HEK293 (cell line): ENCODE results near the gene CA10.

Experiments
- CTCF ChIA-PET: fragments of 350-600 bp; formaldehyde crosslinking; extraction: SDS; loops from one replicate; lab custom pipeline; 2021; ENCODE audit warnings: antibody characterized with exemption; lab: Yijun Ruan, JAX
- POLR2A ChIA-PET: fragments of 300-600 bp; formaldehyde crosslinking; extraction: SDS; loops from one replicate; lab custom pipeline; 2020; ENCODE audit warnings: antibody characterized with exemption, inconsistent platforms; lab: Yijun Ruan, JAX
- H3K27ac ChIP-seq: fragments of 200-500 bp; sonication (Bioruptor generic); 2 replicates; pipeline ENCODE4 v1.5.1; 2014; ENCODE audit warnings: low read depth, low read length, control low read depth, inconsistent platforms; ENCODE audit errors: extremely low read depth
- H3K36me3 ChIP-seq, 2 experiments: fragments of 200-500 bp in 1 of 2; sonication (Bioruptor generic) in 1 of 2; 1 replicate in 1 of 2; 2 replicates in 1 of 2; pipeline ENCODE4 v1.5.1; 2014 to 2017; ENCODE audit warnings: inconsistent platforms in 2 of 2, low read length in 2 of 2; ENCODE audit not compliant: control insufficient read depth in 2 of 2, insufficient read depth in 1 of 2
- H3K4me1 ChIP-seq: fragments of 200-500 bp; sonication (Bioruptor generic); 2 replicates; pipeline ENCODE4 v1.5.1; 2014; ENCODE audit warnings: mild to moderate bottlenecking, low read length, inconsistent platforms; ENCODE audit not compliant: control insufficient read depth, insufficient read depth
- H3K4me3 ChIP-seq: 2 replicates; pipeline ENCODE4 v1.5.1; 2011; ENCODE audit warnings: low read depth, mild to moderate bottlenecking, control low read depth, low read length, moderate library complexity
- H3K9me3 ChIP-seq: fragments of 200-500 bp; sonication (Bioruptor generic); 2 replicates; pipeline ENCODE4 v1.5.1; 2014; ENCODE audit warnings: low read depth, low read length, inconsistent platforms; ENCODE audit not compliant: control insufficient read depth, insufficient read depth
- FEZF1 ChIP-seq: fragments of 450-650 bp; formaldehyde crosslinking; IDR thresholded peaks from 2 replicates; pipeline ENCODE4 v1.5.1; 2016; ENCODE audit warnings: missing biosample characterization, missing genetic modification characterization
- GLI2 ChIP-seq: fragments of 450-650 bp; formaldehyde crosslinking; IDR thresholded peaks from 2 replicates; pipeline ENCODE4; 2017; ENCODE audit warnings: missing biosample characterization, missing genetic modification characterization, low read depth, borderline replicate concordance
- GLI4 ChIP-seq: fragments of 450-650 bp; formaldehyde crosslinking; IDR thresholded peaks from 2 replicates; pipeline ENCODE4 v1.5.1; 2016; ENCODE audit warnings: missing biosample characterization, missing genetic modification characterization
- HIC1 ChIP-seq: fragments of 450-650 bp; formaldehyde crosslinking; IDR thresholded peaks from 2 replicates; pipeline ENCODE4 v1.5.1; 2016; ENCODE audit warnings: missing biosample characterization, missing genetic modification characterization
- KLF7 ChIP-seq: fragments of 450-650 bp; formaldehyde crosslinking; IDR thresholded peaks from 2 replicates; pipeline ENCODE4 v1.5.1; 2016; ENCODE audit warnings: missing biosample characterization, missing genetic modification characterization, borderline replicate concordance
- OSR2 ChIP-seq: fragments of 450-650 bp; formaldehyde crosslinking; IDR thresholded peaks from 2 replicates; pipeline ENCODE4 v1.5.1; 2016; ENCODE audit warnings: missing biosample characterization, missing genetic modification characterization
- PRDM1 ChIP-seq: fragments of 450-650 bp; formaldehyde crosslinking; IDR thresholded peaks from 2 replicates; pipeline ENCODE4; 2016; ENCODE audit warnings: missing biosample characterization, missing genetic modification characterization
- PRDM6 ChIP-seq: fragments of 450-650 bp; formaldehyde crosslinking; IDR thresholded peaks from 2 replicates; pipeline ENCODE4 v1.5.1; 2017; ENCODE audit warnings: missing biosample characterization, missing genetic modification characterization
- SP7 ChIP-seq: fragments of 450-650 bp; formaldehyde crosslinking; IDR thresholded peaks from 2 replicates; pipeline ENCODE4 v1.5.1; 2016; ENCODE audit warnings: missing biosample characterization, missing genetic modification characterization
- ZBTB49 ChIP-seq: fragments of 450-650 bp; formaldehyde crosslinking; IDR thresholded peaks from 2 replicates; pipeline ENCODE4 v1.5.1; 2016; ENCODE audit warnings: missing biosample characterization, missing genetic modification characterization, low read depth
- ZFP41 ChIP-seq: fragments of 450-650 bp; formaldehyde crosslinking; IDR thresholded peaks from 2 replicates; pipeline ENCODE4 v1.5.1; 2016; ENCODE audit warnings: missing biosample characterization, missing genetic modification characterization, borderline replicate concordance
- ZNF10 ChIP-seq: fragments of 450-650 bp; formaldehyde crosslinking; IDR thresholded peaks from 2 replicates; pipeline ENCODE4 v1.5.1; 2017; ENCODE audit warnings: missing biosample characterization, missing genetic modification characterization
- ZNF133 ChIP-seq: fragments of 450-650 bp; formaldehyde crosslinking; IDR thresholded peaks from 2 replicates; pipeline ENCODE4 v1.5.1; 2016; ENCODE audit warnings: missing biosample characterization, missing genetic modification characterization
- ZNF174 ChIP-seq: fragments of 450-650 bp; formaldehyde crosslinking; IDR thresholded peaks from 2 replicates; pipeline ENCODE4 v1.5.0; 2017; ENCODE audit warnings: missing biosample characterization, mild to moderate bottlenecking, missing genetic modification characterization
- ZNF18 ChIP-seq: fragments of 450-650 bp; formaldehyde crosslinking; IDR thresholded peaks from 2 replicates; pipeline ENCODE4 v1.5.1; 2016; ENCODE audit warnings: missing biosample characterization, missing genetic modification characterization
- ZNF433 ChIP-seq: fragments of 450-650 bp; formaldehyde crosslinking; IDR thresholded peaks from 2 replicates; pipeline ENCODE4 v1.5.1; 2016; ENCODE audit warnings: missing biosample characterization, missing genetic modification characterization, low read depth
- ZNF488 ChIP-seq: fragments of 450-650 bp; formaldehyde crosslinking; IDR thresholded peaks from 2 replicates; pipeline ENCODE4 v1.5.1; 2016; ENCODE audit warnings: missing biosample characterization, missing genetic modification characterization
- ZNF560 ChIP-seq: fragments of 450-650 bp; formaldehyde crosslinking; IDR thresholded peaks from 2 replicates; pipeline ENCODE4 v1.5.1; 2017; ENCODE audit warnings: missing biosample characterization, missing genetic modification characterization, borderline replicate concordance
- ZNF623 ChIP-seq: fragments of 450-650 bp; formaldehyde crosslinking; IDR thresholded peaks from 2 replicates; pipeline ENCODE4 v1.5.1; 2016; ENCODE audit warnings: missing biosample characterization, missing genetic modification characterization
- ZNF626 ChIP-seq: fragments of 450-650 bp; sonication (Bioruptor Pico); formaldehyde crosslinking; IDR thresholded peaks from 2 replicates; pipeline ENCODE4 v1.5.1; 2018; ENCODE audit warnings: missing biosample characterization, missing genetic modification characterization, inconsistent platforms
- ZNF670 ChIP-seq: fragments of 450-650 bp; formaldehyde crosslinking; IDR thresholded peaks from 2 replicates; pipeline ENCODE4 v1.5.1; 2016; ENCODE audit warnings: missing biosample characterization, missing genetic modification characterization, low read depth
- ZNF747 ChIP-seq: fragments of 450-650 bp; formaldehyde crosslinking; IDR thresholded peaks from 2 replicates; pipeline ENCODE4 v1.5.1; 2016; ENCODE audit warnings: missing biosample characterization, missing genetic modification characterization
- ZNF776 ChIP-seq: fragments of 450-650 bp; formaldehyde crosslinking; IDR thresholded peaks from 2 replicates; pipeline ENCODE4 v1.5.0; 2017; ENCODE audit warnings: missing biosample characterization, missing genetic modification characterization, borderline replicate concordance
- ZNF843 ChIP-seq: fragments of 450-650 bp; formaldehyde crosslinking; IDR thresholded peaks from 2 replicates; pipeline ENCODE4 v1.5.1; 2016; ENCODE audit warnings: missing biosample characterization, missing genetic modification characterization
- TF ChIP-seq, protein P1 (sequence below): fragments of 450-650 bp; formaldehyde crosslinking; IDR thresholded peaks from 2 replicates; pipeline ENCODE4 v1.5.1; 2017; ENCODE audit warnings: missing biosample characterization, missing genetic modification characterization
- TF ChIP-seq, protein P2 (sequence below): fragments of 450-650 bp; formaldehyde crosslinking; IDR thresholded peaks from 2 replicates; pipeline ENCODE4 v1.5.1; 2016; ENCODE audit warnings: missing biosample characterization, missing genetic modification characterization
- TF ChIP-seq, protein P3 (sequence below): fragments of 450-650 bp; formaldehyde crosslinking; IDR thresholded peaks from 2 replicates; pipeline ENCODE4 v1.5.1; 2016; ENCODE audit warnings: missing biosample characterization, missing genetic modification characterization

The CA10 gene

DNA sequence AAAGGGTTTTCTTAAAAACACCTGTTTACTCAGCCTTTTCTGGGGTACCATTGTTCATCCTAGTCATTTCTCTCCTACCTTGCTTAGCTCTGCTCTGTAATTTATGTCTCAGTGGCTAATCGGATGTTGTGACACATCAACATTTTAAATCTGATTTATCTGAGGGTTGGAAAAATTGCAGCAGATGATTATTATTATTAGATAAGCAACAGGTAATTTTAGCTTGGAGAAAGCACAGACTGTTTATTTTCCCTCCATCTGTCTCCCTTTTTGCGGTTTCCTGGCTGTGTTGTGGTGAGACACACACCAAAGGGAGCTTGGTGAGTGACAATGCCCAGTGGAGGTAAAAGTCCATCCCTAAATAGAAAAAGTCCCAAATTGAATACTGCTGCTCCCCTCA, 508.3 kb downstream of the CA10 start (continued):
- TF ChIP-seq SP7 (tag by site-specific recombination) (peak; percentile 80), ZNF488 (tag by site-specific recombination) (peak; percentile 89), ZNF843 (peak; percentile 96), ZNF626 (tag by site-specific recombination) (no peak), OSR2 (tag by site-specific recombination) (peak; percentile 90), ZNF433 (no peak), FEZF1 (tag by site-specific recombination) (peak; percentile 95), ZNF747 (tag by site-specific recombination) (no peak), GLI2 (peak; percentile 90), ZFP41 (tag by site-specific recombination) (no peak), ZNF18 (tag by site-specific recombination) (0 out of 2 replicates have a peak, but pooled peaks have one; percentile 39), PRDM6 (tag by site-specific recombination) (peak; percentile 61), ZNF776 (tag by site-specific recombination) (peak; percentile 93), ZNF670 (tag by site-specific recombination) (no peak), KLF7 (tag by site-specific recombination) (no peak; the same call in 1 of the 2 replicates)
- TF ChIP-seq, protein P1, sequence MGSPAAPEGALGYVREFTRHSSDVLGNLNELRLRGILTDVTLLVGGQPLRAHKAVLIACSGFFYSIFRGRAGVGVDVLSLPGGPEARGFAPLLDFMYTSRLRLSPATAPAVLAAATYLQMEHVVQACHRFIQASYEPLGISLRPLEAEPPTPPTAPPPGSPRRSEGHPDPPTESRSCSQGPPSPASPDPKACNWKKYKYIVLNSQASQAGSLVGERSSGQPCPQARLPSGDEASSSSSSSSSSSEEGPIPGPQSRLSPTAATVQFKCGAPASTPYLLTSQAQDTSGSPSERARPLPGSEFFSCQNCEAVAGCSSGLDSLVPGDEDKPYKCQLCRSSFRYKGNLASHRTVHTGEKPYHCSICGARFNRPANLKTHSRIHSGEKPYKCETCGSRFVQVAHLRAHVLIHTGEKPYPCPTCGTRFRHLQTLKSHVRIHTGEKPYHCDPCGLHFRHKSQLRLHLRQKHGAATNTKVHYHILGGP (tag by site-specific recombination) = peak; percentile 84
- TF ChIP-seq, protein P2, sequence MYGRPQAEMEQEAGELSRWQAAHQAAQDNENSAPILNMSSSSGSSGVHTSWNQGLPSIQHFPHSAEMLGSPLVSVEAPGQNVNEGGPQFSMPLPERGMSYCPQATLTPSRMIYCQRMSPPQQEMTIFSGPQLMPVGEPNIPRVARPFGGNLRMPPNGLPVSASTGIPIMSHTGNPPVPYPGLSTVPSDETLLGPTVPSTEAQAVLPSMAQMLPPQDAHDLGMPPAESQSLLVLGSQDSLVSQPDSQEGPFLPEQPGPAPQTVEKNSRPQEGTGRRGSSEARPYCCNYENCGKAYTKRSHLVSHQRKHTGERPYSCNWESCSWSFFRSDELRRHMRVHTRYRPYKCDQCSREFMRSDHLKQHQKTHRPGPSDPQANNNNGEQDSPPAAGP (tag by site-specific recombination) = peak; percentile 97
- TF ChIP-seq, protein P3, sequence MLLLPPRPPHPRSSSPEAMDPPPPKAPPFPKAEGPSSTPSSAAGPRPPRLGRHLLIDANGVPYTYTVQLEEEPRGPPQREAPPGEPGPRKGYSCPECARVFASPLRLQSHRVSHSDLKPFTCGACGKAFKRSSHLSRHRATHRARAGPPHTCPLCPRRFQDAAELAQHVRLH = peak; percentile 66
- TF ChIP-seq, all 188 proteins: peak for 35

DNA sequence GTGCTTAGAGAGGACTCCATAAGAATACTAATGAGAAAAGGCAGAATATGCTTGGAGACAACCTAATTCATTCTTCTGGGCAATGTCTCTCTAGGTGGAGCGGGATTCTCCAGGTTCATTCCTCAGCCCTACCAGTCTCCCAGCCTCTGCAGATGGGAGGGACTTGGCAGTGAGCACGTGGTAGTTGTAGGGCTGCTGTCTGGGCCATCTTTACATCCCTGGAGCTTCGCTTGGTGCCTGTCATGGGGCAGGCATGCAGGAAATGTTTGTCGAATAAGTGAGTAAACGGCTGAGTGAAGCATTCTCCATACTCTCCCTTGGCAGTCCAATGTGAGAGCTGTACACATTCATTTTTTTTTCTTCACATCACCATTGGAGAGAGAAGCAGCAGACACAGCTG, 510.7 kb downstream of the CA10 start:
- Histone ChIP-seq H3K36me3 (no peaks in the 10 kb centered on the region), H3K9me3 (no peaks in the 10 kb centered on the region), H3K4me1 (peaks cover 50% of the 10 kb centered on the region), H3K4me3 (no peak overlapping the region), H3K27ac (peak overlapping the region; percentile 32; the same call in 1 of the 2 replicates)
- POLR2A ChIA-PET = no interaction called here
- CTCF ChIA-PET = no interaction called here
- TF ChIP-seq ZNF133 = no peak
- TF ChIP-seq ZNF560 (tag by site-specific recombination) = no peak
- no peak for TF ChIP-seq ZBTB49 (tag by site-specific recombination)
- no peak for TF ChIP-seq GLI4 (tag by site-specific recombination)
- TF ChIP-seq ZNF843 = no peak
- TF ChIP-seq ZNF174 (tag by site-specific recombination) = no peak
- TF ChIP-seq ZNF10 (tag by site-specific recombination) = no peak
- no peak for TF ChIP-seq ZNF623 (tag by site-specific recombination)
- no peak for TF ChIP-seq PRDM1 (tag by site-specific recombination)
- TF ChIP-seq HIC1 (tag by site-specific recombination) = no peak
